HG03159 (cell line): ENCODE data around the gene WDR45.
A peak's percentile ranks its signal among the peaks of the same experiment; 100 is the strongest.

Source experiments
- ATAC-seq: cut with Tn5 transposase; IDR thresholded peaks from one replicate; pipeline ENCODE4 v1.9.1; 2021; ENCODE audit warnings: mild to moderate bottlenecking, moderate library complexity; ENCODE audit not compliant: unreplicated experiment

The WDR45 gene

DNA sequence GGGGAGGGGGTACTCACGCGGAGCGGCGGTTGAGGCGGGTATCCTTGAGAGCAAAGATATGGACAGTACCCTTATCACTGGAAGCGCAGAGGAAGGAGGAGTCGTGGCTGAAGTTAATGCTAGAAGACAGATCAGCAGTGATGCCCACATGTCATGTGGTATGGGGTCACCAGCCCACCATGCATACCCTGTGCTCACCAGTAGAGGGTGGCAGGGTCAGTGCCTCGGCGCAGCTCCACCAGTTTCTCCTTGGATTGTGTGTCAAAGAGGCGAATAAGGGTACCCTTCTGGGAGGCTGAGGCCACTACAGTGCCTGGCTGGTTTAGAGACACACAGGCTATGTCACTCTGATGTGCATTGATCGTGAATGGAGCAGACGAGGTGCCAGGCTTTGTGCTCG, 4.3 kb downstream of the WDR45 start:
- no peak for ATAC-seq

DNA sequence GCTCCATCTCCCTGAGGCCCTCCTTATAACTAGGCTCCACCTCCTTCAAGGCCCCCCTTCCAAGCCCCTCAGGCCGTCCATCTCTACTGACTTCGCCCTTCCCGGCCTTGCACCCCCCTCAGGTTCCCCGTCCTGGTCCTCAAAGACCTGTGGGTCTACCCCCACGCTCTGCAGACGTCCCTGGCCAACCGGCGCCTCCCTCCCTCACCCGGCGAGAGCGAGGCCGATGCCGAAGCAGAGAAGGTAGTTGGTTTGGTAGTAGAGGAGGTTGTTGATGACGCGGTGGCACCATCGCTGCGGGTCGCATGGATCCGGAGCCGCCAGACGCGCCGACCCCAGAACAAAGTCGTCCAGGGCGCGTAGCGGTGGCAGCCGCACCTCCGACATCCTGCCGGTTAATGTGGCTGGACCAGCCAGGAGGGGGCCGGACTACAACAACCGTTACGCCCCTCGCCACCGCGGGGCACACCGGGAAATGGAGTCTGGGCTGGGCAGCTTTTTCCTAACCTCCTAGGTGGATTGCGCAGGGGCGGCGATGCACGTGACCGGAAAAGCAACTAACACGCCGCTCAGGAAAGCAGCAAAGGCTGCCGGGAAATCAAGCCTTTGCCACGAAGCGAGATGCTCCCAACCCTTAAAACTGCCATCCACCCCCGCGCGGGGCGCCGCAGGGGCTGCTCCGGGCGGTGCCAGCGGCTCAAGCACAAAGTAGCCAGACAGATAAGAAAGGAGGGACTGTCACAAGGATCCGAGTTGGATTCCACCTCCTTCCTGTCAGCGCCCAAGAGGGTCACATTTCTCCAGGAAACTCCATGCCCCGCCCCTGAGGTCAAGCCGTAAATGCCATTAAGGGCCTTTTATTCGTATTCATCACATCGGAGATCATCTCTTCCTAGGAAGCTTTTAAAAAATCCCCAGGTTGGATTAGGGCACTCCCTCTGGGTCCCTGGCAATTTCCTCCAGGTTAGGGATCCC, 5.8 kb downstream of the WDR45 start, which contains the start of gene PRAF2:
Gene PRAF2, minus strand, starts transcription at position 402 of the 975 bp plus-strand sequence. Its CDS starts 15 bp downstream, at position 387.
- peak; percentile 88 for ATAC-seq

GRCh38 chrX:49072712-49073095, 7.0 kb downstream of the WDR45 start:
- ATAC-seq, result no peak

GRCh38 chrX:49071877-49072711, 7.6 kb downstream of the WDR45 start:
- no peak for ATAC-seq

GRCh38 chrX:49070988-49071387, 8.7 kb downstream of the WDR45 start:
- ATAC-seq, result no peak

DNA sequence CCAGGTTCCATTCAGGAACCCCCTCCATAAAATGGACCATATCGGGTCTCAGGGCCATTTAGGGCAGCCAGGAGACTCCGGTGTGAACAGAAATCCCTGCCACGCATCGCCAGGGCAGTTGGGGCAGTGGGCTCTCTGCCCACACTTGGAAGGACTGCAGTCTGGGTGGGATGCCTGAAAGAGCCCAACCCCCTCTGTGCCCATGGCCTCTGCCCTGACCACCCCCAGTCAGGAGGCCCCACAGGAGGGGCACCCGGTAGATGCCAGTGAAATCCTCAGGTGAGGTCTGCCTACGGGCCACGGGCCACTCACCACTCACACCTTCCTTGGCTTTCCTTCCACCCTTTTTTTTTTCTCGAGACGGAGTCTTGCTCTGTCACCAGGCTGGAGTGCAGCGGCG, 10.6 kb downstream of the WDR45 start:
- ATAC-seq, result no peak

GRCh38 chrX:49067285-49068120, 12.2 kb downstream of the WDR45 start:
- no peak for ATAC-seq

- ATAC-seq, result no peak
These were observed 13.0 kb downstream of the WDR45 start for GRCh38 chrX:49066690-49067089.

GRCh38 chrX:49066278-49066677, 13.4 kb downstream of the WDR45 start:
- ATAC-seq, result no peak

- no peak for ATAC-seq
These were observed 15.0 kb downstream of the WDR45 start for GRCh38 chrX:49064735-49065134.

DNA sequence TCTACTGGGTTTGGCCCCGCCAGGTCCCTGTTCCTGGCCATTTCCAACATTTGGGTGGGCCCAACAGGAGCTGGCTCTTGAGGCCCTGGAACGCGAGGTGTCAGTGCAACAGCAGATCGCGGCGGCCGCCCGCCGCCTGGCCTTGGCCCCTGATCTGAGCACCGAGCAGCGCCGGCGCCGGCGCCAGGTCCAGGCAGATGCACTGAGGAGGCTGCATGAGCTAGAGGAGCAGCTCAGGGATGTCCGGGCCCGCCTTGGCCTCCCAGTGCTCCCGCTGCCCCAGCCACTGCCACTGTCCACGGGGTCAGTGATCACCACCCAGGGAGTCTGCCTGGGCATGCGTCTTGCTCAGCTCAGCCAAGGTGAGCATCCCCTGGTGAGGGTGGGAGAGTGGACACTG, 15.4 kb downstream of the WDR45 start:
- no peak for ATAC-seq

DNA sequence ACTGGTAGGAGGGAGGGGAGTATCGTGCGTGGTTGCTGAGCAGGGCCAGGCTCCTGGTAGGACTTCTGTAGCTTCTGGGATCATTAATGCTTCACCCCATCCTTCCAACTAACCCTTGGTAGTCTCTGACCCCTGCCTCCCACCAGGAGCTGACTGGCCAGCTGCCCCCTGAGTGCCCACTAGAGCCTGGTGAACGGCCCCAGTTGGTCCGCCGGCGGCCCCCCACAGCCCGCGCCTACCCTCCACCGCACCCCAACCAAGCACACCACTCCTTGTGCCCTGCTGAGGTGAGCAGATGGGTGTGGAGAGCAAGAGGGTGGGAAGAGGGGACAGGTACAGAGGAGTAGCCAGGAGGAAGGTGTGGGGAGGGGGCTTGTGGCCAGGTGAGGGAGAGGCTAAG, 16.0 kb downstream of the WDR45 start:
- no peak for ATAC-seq

DNA sequence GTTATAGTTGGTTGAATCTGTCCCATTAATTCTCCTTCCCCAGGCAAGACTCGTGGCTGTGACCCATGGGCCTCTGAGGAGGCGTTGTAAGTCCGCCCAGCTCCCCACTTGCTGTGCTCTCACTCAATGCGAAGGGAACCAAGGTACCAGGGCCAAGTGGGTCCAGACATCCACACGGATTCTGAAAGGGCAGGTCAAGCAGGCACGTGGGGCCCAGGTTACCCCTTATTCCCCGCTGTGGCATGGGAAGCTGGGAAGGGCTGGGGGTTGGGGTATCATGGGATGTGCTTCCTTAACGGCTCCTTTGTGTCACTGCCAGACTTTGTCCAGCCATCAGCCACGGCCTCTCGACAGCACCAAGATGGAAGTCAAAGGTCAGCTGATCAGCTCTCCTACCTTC, 17.8 kb downstream of the WDR45 start:
- ATAC-seq, result no peak

GRCh38 chrX:49061490-49061889, 18.2 kb downstream of the WDR45 start:
- no peak for ATAC-seq

DNA sequence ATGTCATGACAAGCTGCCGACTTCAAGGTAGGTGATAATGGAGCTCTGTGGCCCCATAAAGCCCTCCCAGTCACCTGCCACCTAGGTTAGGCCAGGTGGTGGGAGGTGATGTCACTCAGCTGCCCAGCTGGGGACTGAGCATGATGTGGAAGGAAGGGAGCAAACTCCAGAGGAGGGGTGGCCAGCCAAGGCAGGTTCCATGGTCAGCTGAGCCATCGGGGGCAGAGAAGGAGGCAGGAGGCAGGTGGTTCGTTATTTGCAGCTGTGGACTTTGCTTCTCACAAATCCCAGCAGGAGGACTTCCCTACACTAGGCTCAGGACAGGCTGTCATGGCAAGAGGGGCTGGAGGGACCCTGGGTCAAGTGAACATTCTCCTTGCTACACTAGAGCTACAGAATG, 18.8 kb downstream of the WDR45 start:
- no peak for ATAC-seq

DNA sequence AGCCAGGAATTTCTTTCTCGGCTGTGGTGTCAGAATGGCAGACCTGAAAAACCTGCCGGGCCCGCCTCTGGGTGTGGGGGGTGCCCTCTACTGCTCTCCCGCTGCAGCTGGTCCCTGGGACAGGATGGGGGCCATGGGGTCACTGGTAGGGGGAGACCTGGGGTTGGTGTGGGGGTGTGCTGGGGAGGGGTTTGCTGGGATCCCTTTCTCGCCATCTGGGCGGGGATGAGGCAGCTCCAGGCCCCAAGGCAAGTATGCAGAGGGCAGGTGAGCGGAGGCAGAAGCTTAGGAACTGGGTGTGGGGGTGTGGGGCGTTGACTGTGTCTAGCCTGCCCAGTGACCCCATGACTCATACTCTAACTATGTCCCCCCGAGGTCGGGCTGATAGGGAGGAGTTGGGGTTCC, 20.0 kb downstream of the WDR45 start:
- no peak for ATAC-seq

GRCh38 chrX:49059201-49059600, 20.5 kb downstream of the WDR45 start:
- no peak for ATAC-seq

GRCh38 chrX:49058794-49059193, 20.9 kb downstream of the WDR45 start, which contains the start of gene CCDC120:
TSS of gene CCDC120 (plus strand) at chrX:49058999. CDS start at chrX:49062042, 3,043 bp downstream.
- no peak for ATAC-seq

- ATAC-seq, result no peak
These were observed 25.5 kb downstream of the WDR45 start for GRCh38 chrX:49054073-49054762.
